Measurements from ENCODE around the gene KCTD3.

Gene KCTD3

DNA sequence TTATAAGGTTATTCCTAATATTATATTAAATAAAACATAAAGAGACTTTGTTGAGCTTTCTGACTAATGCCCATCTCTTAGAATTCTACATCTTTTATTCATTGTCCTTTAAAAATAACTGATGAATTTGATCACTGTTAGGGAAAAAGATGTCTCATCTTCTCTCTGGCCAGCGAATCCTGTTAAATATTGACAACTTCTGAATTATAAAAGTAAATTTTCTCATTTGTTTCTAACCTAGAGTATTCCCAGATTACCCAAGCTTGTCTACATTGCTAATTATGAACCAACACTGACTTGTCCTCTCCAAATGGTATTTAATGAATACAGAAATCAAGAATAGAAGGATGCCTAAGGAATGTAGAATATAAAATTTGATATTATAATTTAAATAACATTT is 24.8 kb upstream of the KCTD3 start:
- no peaks in the 10 kb centered on the region for H3K36me3 ChIP-seq (ENCODE audit: insufficient read depth, low read length)
- H3K4me3 ChIP-seq (ENCODE audit: low read length, poor library complexity, severe bottlenecking) = no peak overlapping the region
- H3K9ac ChIP-seq (ENCODE audit: low read depth, low read length, poor library complexity, severe bottlenecking) = no peak overlapping the region
- H2AFZ ChIP-seq (ENCODE audit: low read length) = no peak overlapping the region
- no peak for TF ChIP-seq EZH2phosphoT487 (IDR thresholded peaks at IDR 0.05; ENCODE audit: borderline replicate concordance)
- TF ChIP-seq, protein P1, sequence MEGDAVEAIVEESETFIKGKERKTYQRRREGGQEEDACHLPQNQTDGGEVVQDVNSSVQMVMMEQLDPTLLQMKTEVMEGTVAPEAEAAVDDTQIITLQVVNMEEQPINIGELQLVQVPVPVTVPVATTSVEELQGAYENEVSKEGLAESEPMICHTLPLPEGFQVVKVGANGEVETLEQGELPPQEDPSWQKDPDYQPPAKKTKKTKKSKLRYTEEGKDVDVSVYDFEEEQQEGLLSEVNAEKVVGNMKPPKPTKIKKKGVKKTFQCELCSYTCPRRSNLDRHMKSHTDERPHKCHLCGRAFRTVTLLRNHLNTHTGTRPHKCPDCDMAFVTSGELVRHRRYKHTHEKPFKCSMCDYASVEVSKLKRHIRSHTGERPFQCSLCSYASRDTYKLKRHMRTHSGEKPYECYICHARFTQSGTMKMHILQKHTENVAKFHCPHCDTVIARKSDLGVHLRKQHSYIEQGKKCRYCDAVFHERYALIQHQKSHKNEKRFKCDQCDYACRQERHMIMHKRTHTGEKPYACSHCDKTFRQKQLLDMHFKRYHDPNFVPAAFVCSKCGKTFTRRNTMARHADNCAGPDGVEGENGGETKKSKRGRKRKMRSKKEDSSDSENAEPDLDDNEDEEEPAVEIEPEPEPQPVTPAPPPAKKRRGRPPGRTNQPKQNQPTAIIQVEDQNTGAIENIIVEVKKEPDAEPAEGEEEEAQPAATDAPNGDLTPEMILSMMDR (conservative IDR thresholded peaks at IDR 0.05; ENCODE audit: low read length) = no peak
- no peaks in the 10 kb centered on the region for H3K9me2 ChIP-seq (replicated peaks; ENCODE audit: low read depth, low read length)
- no peak overlapping the region for H3K4me2 ChIP-seq (ENCODE audit: low read depth, low read length, poor library complexity, severe bottlenecking)
- H3K79me2 ChIP-seq (ENCODE audit: insufficient read depth, low read length) = no peaks in the 10 kb centered on the region
- no peaks in the 10 kb centered on the region for H3K4me1 ChIP-seq (ENCODE audit: insufficient read depth, low read length, poor library complexity, severe bottlenecking)
- H3K27me3 ChIP-seq (ENCODE audit: insufficient read depth, low read length, poor library complexity, severe bottlenecking) = no peaks in the 10 kb centered on the region
- H4K20me1 ChIP-seq (ENCODE audit: insufficient read depth, low read length, poor library complexity, severe bottlenecking) = no peaks in the 10 kb centered on the region
- no peaks in the 10 kb centered on the region for H3F3A ChIP-seq (ENCODE audit: low read depth)
- H3K9me3 ChIP-seq (ENCODE audit: insufficient read depth, low read depth, low read length) = no peaks in the 10 kb centered on the region

DNA sequence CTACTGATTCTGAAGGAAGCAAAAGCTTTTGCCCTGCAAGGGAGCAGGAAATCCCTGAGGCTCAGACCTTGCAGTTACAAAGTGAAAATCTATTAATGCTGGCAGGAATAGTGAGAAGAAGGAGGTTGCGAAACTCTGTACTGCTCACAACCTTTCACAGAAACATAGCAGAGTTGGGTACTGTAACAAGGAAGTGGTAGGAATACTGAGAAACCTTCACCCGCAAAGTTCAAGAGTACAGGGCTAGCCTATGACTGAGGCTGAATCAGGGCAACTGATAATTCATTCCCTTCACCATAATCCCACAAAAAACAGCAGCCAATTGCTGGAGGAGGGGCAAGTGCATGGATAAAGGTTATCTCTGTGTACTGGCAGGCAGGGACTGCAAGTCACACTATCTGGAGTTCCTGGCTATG is 23.9 kb upstream of the KCTD3 start:
- Histone ChIP-seq H3K4me3 (ENCODE audit: low read length, poor library complexity, severe bottlenecking) (no peak overlapping the region), H3K4me1 (ENCODE audit: insufficient read depth, low read length, poor library complexity, severe bottlenecking) (no peaks in the 10 kb centered on the region)

DNA sequence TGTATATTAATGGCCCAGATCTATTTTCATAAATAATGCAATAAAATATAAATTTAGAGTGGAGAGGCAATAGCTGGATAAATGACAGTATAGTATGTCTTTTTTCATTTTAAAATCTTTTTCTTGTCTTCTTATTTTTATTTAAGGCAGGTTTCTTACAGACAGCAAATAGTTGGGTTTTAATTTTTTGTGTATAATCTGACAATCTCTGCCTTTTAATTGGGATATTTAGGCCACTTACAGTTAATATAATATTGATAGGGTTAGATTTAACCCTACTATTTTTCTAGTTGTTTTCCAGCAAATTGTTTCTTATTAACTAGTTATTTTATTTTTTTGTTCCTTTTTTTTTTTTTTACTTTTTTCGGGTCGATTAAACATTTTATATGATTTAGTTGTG is 23.3 kb upstream of the KCTD3 start:
- no peaks in the 10 kb centered on the region for H3K9me3 ChIP-seq (ENCODE audit: insufficient read depth, low read depth, low read length)
- no peak overlapping the region for H3K9ac ChIP-seq (ENCODE audit: low read depth, low read length, poor library complexity, severe bottlenecking)
- H3K79me2 ChIP-seq (ENCODE audit: insufficient read depth, low read length) = no peaks in the 10 kb centered on the region
- no peaks in the 10 kb centered on the region for H3F3A ChIP-seq (ENCODE audit: low read depth)
- no peaks in the 10 kb centered on the region for H4K20me1 ChIP-seq (ENCODE audit: insufficient read depth, low read length, poor library complexity, severe bottlenecking)
- no peaks in the 10 kb centered on the region for H3K36me3 ChIP-seq (ENCODE audit: insufficient read depth, low read length)
- H3K4me2 ChIP-seq (ENCODE audit: low read depth, low read length, poor library complexity, severe bottlenecking) = no peak overlapping the region
- H2AFZ ChIP-seq (ENCODE audit: low read length) = no peak overlapping the region
- no peak overlapping the region for H3K4me3 ChIP-seq (ENCODE audit: low read length, poor library complexity, severe bottlenecking)
- TF ChIP-seq EZH2phosphoT487 (IDR thresholded peaks at IDR 0.05; ENCODE audit: borderline replicate concordance) = no peak
- TF ChIP-seq, protein P1 (conservative IDR thresholded peaks at IDR 0.05; ENCODE audit: low read length) = no peak
- H3K4me1 ChIP-seq (ENCODE audit: insufficient read depth, low read length, poor library complexity, severe bottlenecking) = no peaks in the 10 kb centered on the region
- no peaks in the 10 kb centered on the region for H3K9me2 ChIP-seq (replicated peaks; ENCODE audit: low read depth, low read length)
- H3K27me3 ChIP-seq (ENCODE audit: insufficient read depth, low read length, poor library complexity, severe bottlenecking) = no peaks in the 10 kb centered on the region

More for the DNA sequence above, 23.9 kb upstream of the KCTD3 start:
- no peaks in the 10 kb centered on the region for H3K9me2 ChIP-seq (replicated peaks; ENCODE audit: low read depth, low read length)
- no peak overlapping the region for H3K9ac ChIP-seq (ENCODE audit: low read depth, low read length, poor library complexity, severe bottlenecking)
- no peaks in the 10 kb centered on the region for H3K27me3 ChIP-seq (ENCODE audit: insufficient read depth, low read length, poor library complexity, severe bottlenecking)
- H3K9me3 ChIP-seq (ENCODE audit: insufficient read depth, low read depth, low read length) = no peaks in the 10 kb centered on the region
- H2AFZ ChIP-seq (ENCODE audit: low read length) = no peak overlapping the region
- no peaks in the 10 kb centered on the region for H3K36me3 ChIP-seq (ENCODE audit: insufficient read depth, low read length)
- H3K79me2 ChIP-seq (ENCODE audit: insufficient read depth, low read length) = no peaks in the 10 kb centered on the region
- H4K20me1 ChIP-seq (ENCODE audit: insufficient read depth, low read length, poor library complexity, severe bottlenecking) = no peaks in the 10 kb centered on the region
- TF ChIP-seq EZH2phosphoT487 (IDR thresholded peaks at IDR 0.05; ENCODE audit: borderline replicate concordance) = no peak
- TF ChIP-seq, protein P1 (conservative IDR thresholded peaks at IDR 0.05; ENCODE audit: low read length) = no peak
- H3F3A ChIP-seq (ENCODE audit: low read depth) = no peaks in the 10 kb centered on the region
- no peak overlapping the region for H3K4me2 ChIP-seq (ENCODE audit: low read depth, low read length, poor library complexity, severe bottlenecking)

Data from Loucy (cell line).